Activated CD4-positive, alpha-beta T cell treated with anti-CD3 and anti-CD28 coated beads, Interleukin-2, amount 10 ng/mL, durations not matched to agents 7 days and 5 days (primary cell): ENCODE data around the gene MOXD1. TPM values are rescaled to one million over a fixed set of nuclear protein-coding genes. Genes with fewer than 3 reads are reported as not detected.
"Not testable (repeated sequence)": the region's sequence is repeated elsewhere in the genome, so short reads cannot be mapped to it uniquely, and the experiment has no call there.

Experiments
- CTCF ChIA-PET: fragments of 350-600 bp; sonication (Branson Sonifier 250); formaldehyde crosslinking; loops from one replicate; lab custom pipeline; 2021; ENCODE audit warnings: antibody characterized with exemption; lab: Charles Lee
- POLR2A ChIA-PET: fragments of 350-600 bp; sonication (Branson Sonifier 250); formaldehyde crosslinking; loops from one replicate; lab custom pipeline; 2021; ENCODE audit warnings: antibody characterized with exemption; lab: Charles Lee
- DNase-seq: peaks from one replicate; pipeline ENCODE4 v3.0.0-alpha.2; 2020
- H3K27ac Mint-ChIP-seq: one replicate; pipeline ENCODE4 v1.8.0; 2021; ENCODE audit warnings: mild to moderate bottlenecking, moderate library complexity, mixed read lengths
- H3K27me3 Mint-ChIP-seq: one replicate; pipeline ENCODE4 v1.8.0; 2021; ENCODE audit warnings: mixed read lengths
- H3K36me3 Mint-ChIP-seq: one replicate; pipeline ENCODE4 v1.8.0; 2021; ENCODE audit warnings: low read depth, mixed read lengths
- H3K4me1 Mint-ChIP-seq: one replicate; pipeline ENCODE4 v1.8.0; 2021; ENCODE audit warnings: mixed read lengths
- H3K4me3 Mint-ChIP-seq: one replicate; pipeline ENCODE4 v1.8.0; 2021; ENCODE audit warnings: mild to moderate bottlenecking, moderate library complexity, mixed read lengths
- H3K9me3 Mint-ChIP-seq: one replicate; pipeline ENCODE4 v1.8.0; 2021; ENCODE audit warnings: mixed read lengths
- total RNA-seq, 2 experiments: library from RNA; stranded (reverse); gene quantifications; one replicate each; pipeline ENCODE4 v1.2.3, GENCODE V29; 2021

The MOXD1 gene
- total RNA-seq, 2 experiments from 2014 or later, result not detected

- no peaks in the 10 kb centered on the region for H3K4me1 Mint-ChIP-seq
- H3K36me3 Mint-ChIP-seq, result no peaks in the 10 kb centered on the region
- CTCF ChIA-PET, result no interaction called here
- no peak overlapping the region for H3K4me3 Mint-ChIP-seq
- POLR2A ChIA-PET, result no interaction called here
- H3K27me3 Mint-ChIP-seq, result peaks cover 22% of the 10 kb centered on the region
- DNase-seq, result no peak
- H3K27ac Mint-ChIP-seq, result no peak overlapping the region
- H3K9me3 Mint-ChIP-seq, result no peaks in the 10 kb centered on the region
Observed at GRCh38 chr6:132361101-132361500, 40.2 kb downstream of the MOXD1 start.

- H3K36me3 Mint-ChIP-seq, result no peaks in the 10 kb centered on the region
- ChIA-PET CTCF (no interaction called here), POLR2A (no interaction called here)
- H3K27me3 Mint-ChIP-seq, result peaks cover 18% of the 10 kb centered on the region
- no peak for DNase-seq
- H3K27ac Mint-ChIP-seq, result no peak overlapping the region
- H3K4me3 Mint-ChIP-seq, result no peak overlapping the region
- H3K4me1 Mint-ChIP-seq, result peaks cover 6% of the 10 kb centered on the region
- peaks cover 6% of the 10 kb centered on the region for H3K9me3 Mint-ChIP-seq
Observed at GRCh38 chr6:132359886-132360285, 41.4 kb downstream of the MOXD1 start.

DNA sequence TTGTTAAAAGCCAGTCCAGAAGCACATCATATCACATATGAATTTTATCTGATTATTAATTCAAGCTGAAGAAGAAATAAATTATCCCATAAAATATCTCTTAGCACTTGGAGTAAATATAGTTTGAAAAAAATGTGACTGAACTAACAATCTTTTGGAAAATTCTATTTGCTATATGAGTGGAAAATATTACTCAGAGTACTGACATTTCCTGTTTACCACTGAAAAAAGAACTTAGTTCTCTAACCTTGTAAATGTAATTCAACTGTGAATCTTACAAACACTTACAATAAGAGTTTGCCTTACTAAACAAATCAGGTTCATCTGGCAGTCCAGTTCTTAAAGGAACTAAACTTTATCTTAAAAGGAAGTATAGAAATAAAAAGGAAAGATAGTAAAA lies 44.2 kb downstream of the MOXD1 start:
- H3K36me3 Mint-ChIP-seq, result no peaks in the 10 kb centered on the region
- H3K27ac Mint-ChIP-seq, result no peak overlapping the region
- no peak overlapping the region for H3K4me3 Mint-ChIP-seq
- H3K9me3 Mint-ChIP-seq, result peaks cover 6% of the 10 kb centered on the region
- H3K4me1 Mint-ChIP-seq, result peaks cover 19% of the 10 kb centered on the region
- POLR2A ChIA-PET, result no interaction called here
- CTCF ChIA-PET, result no interaction called here
- no peak for DNase-seq
- peaks cover 7% of the 10 kb centered on the region for H3K27me3 Mint-ChIP-seq

- Mint-ChIP-seq H3K27ac (no peak overlapping the region), H3K27me3 (peaks cover 11% of the 10 kb centered on the region), H3K36me3 (no peaks in the 10 kb centered on the region), H3K4me3 (no peak overlapping the region), H3K4me1 (peaks cover 24% of the 10 kb centered on the region), H3K9me3 (peaks cover 11% of the 10 kb centered on the region)
- peak; percentile 55 for DNase-seq
- ChIA-PET POLR2A (no interaction called here), CTCF (no interaction called here)
Observed at GRCh38 chr6:132354517-132355167, 46.6 kb downstream of the MOXD1 start.

- Mint-ChIP-seq H3K27me3 (peaks cover 11% of the 10 kb centered on the region), H3K9me3 (peaks cover 11% of the 10 kb centered on the region), H3K4me1 (peaks cover 24% of the 10 kb centered on the region)
- H3K36me3 Mint-ChIP-seq, H3K27ac Mint-ChIP-seq, CTCF ChIA-PET, DNase-seq, H3K4me3 Mint-ChIP-seq, POLR2A ChIA-PET: not testable (repeated sequence)
Observed at GRCh38 chr6:132351986-132352385, 49.3 kb downstream of the MOXD1 start.

DNA sequence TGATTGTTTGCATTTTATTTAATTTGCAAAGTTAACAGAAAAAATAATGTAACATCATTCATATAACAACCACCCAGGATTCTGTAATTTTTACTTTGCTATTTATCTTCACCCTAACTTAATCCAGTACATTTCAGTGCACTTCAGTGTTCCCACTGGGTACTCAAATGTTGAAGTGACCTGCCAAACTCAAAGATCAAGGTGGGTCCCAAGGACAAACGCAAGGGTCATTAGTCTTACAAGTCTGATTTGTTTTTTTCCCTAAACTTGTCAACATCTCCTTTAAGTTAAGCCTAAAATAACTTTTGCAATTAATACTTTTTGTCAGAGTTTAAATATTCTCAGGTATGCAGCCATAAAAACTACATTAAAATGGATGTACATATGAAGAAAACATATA lies 53.0 kb downstream of the MOXD1 start:
- DNase-seq, result no peak
- peaks cover 10% of the 10 kb centered on the region for H3K4me1 Mint-ChIP-seq
- POLR2A ChIA-PET, result no interaction called here
- H3K27ac Mint-ChIP-seq, result no peak overlapping the region
- CTCF ChIA-PET, result no interaction called here
- no peaks in the 10 kb centered on the region for H3K36me3 Mint-ChIP-seq
- no peak overlapping the region for H3K4me3 Mint-ChIP-seq
- peaks cover 14% of the 10 kb centered on the region for H3K27me3 Mint-ChIP-seq
- peaks cover 7% of the 10 kb centered on the region for H3K9me3 Mint-ChIP-seq

DNA sequence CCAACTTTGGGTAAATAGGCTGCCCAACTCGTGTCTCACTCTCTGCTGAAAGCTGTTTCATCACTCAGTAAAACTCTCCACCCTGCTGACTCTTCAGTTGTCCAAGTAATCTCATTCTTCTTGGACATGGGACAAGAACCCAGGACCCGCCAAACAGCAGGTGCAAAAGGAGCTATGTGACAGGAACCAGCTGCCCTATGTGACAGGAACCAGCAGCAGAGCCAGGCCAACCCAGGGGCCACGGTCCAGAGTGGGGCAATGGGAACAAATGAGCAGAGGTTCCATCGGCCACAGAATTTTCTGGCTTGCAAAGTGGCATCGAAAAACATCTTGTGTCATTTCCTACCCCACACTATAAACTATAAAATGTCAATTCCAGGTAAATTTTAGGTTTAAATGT lies 56.5 kb downstream of the MOXD1 start:
- H3K27me3 Mint-ChIP-seq, result peaks cover 4% of the 10 kb centered on the region
- no peak for DNase-seq
- no peaks in the 10 kb centered on the region for H3K36me3 Mint-ChIP-seq
- no peaks in the 10 kb centered on the region for H3K4me1 Mint-ChIP-seq
- peaks cover 2% of the 10 kb centered on the region for H3K9me3 Mint-ChIP-seq
- H3K4me3 Mint-ChIP-seq, result no peak overlapping the region
- no peak overlapping the region for H3K27ac Mint-ChIP-seq
- POLR2A ChIA-PET, result interaction anchor here (0.6 kb wide), 1 partner anchor 141 kb away, joined by 3 read pairs; no protein-coding TSS in a partner anchor
- CTCF ChIA-PET, result no interaction called here

DNA sequence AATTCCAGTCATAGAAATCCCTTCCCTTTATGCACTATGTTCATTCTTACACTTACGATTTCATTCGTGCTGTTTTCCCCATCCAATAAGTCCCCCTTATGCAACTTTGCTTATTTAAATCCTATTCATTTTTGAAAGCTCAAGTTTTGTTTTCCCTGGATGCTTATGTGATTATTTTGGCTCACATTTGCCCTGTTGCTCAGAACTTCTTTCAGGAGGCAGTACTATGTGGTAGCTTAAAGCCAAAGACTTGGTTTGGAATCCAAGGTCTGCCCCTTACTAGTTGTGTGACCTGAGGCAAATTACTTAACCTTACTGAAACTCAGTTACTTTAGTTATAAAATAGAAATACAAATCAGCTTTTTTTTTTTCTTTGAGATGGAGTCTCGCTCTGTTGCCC lies 59.6 kb downstream of the MOXD1 start:
- no peak overlapping the region for H3K27ac Mint-ChIP-seq
- peaks cover 2% of the 10 kb centered on the region for H3K9me3 Mint-ChIP-seq
- POLR2A ChIA-PET, result no interaction called here
- H3K36me3 Mint-ChIP-seq, result no peaks in the 10 kb centered on the region
- H3K4me1 Mint-ChIP-seq, result no peaks in the 10 kb centered on the region
- peaks cover 4% of the 10 kb centered on the region for H3K27me3 Mint-ChIP-seq
- CTCF ChIA-PET, result no interaction called here
- DNase-seq, result no peak
- H3K4me3 Mint-ChIP-seq, result no peak overlapping the region

DNA sequence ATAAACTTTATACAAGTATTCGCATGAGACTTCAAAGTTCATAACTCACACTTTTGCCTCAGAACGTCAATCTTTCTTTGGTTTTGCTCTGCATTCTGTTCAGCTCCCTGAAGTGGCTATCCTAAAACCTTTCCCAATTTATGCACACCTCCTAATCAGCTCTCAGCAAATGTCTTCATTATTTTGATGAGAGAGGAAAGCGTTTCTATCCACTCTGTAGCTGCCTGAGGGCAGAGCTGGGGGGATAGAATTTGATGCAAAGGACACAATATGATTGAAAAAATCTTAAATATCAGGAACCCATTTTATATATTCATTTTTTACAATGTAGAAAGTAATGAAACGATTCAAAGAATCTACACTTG lies 66.8 kb downstream of the MOXD1 start:
- no peak for DNase-seq
- Mint-ChIP-seq H3K4me1 (no peaks in the 10 kb centered on the region), H3K9me3 (no peaks in the 10 kb centered on the region), H3K27me3 (no peaks in the 10 kb centered on the region), H3K27ac (no peak overlapping the region), H3K36me3 (no peaks in the 10 kb centered on the region), H3K4me3 (no peak overlapping the region)
- POLR2A ChIA-PET, result no interaction called here
- CTCF ChIA-PET, result no interaction called here

DNA sequence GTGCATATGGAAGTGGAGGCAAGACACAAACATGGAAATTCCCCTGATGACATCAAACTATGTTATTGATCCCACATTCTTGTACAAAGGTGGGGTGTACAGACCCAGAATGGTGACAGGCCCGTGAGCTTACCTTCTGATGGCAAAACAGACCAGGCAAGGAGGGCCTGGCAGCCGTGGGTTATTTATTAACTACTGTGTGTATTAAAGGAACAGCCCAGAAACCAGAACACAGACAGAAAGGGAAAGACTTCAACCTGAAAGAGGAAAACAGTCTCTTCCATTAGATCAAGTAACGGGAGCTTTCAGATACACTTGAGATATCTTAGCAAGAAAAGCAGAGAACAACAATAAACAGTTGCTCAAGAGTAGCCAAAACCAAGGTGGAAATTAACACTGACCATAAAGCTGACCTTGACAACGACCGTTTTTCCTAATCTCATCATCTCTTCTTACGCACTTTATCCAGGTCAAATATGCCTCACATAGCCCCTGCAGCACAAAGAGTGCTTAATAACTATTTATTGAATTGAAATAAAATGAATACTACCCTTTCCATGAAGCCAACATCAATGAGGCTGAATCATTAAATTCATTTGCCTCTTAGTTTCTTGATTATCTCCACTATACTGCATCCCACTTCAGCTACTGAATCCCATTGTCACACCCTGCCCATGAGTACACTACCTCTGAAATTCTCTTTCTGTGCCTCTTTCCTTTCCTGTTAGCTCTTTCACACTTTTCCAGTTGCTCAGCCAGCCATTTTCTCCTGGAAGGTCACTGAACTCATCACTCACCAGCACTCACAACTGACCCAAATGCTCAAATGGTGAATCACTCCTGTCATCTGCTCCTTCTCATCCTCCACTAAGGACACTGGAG lies 67.4 kb downstream of the MOXD1 start:
- H3K27me3 Mint-ChIP-seq, result no peaks in the 10 kb centered on the region
- DNase-seq, result no peak
- no peaks in the 10 kb centered on the region for H3K36me3 Mint-ChIP-seq
- H3K9me3 Mint-ChIP-seq, result no peaks in the 10 kb centered on the region
- H3K27ac Mint-ChIP-seq, result no peak overlapping the region
- no peaks in the 10 kb centered on the region for H3K4me1 Mint-ChIP-seq
- ChIA-PET CTCF (no interaction called here), POLR2A (no interaction called here)
- H3K4me3 Mint-ChIP-seq, result no peak overlapping the region

DNA sequence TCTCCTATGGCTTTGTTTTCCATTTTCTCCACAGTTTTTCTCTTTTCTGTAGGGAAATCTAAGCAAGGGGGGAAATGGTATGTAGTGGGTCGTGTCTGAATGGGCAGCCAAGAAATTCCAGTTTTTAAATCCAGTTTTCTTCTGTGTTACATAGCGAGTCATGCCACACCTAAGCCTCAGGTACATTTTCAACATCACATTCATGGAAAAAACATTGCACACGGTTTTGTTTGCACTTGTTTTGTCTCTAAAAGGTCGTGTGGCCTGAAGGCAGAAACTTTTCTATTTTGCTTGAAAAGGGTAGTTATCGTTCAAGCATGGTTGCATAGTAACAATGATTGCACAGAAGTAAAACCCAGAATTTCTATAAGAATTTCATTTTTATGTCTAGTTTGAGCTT lies 70.5 kb downstream of the MOXD1 start:
- CTCF ChIA-PET, result no interaction called here
- no peaks in the 10 kb centered on the region for H3K27me3 Mint-ChIP-seq
- POLR2A ChIA-PET, result no interaction called here
- no peaks in the 10 kb centered on the region for H3K4me1 Mint-ChIP-seq
- H3K4me3 Mint-ChIP-seq, result no peak overlapping the region
- no peak for DNase-seq
- H3K9me3 Mint-ChIP-seq, result no peaks in the 10 kb centered on the region
- no peak overlapping the region for H3K27ac Mint-ChIP-seq
- H3K36me3 Mint-ChIP-seq, result no peaks in the 10 kb centered on the region

GRCh38 chr6:132322398-132322797 lies 78.9 kb downstream of the MOXD1 start:
- Mint-ChIP-seq H3K4me3 (no peak overlapping the region), H3K36me3 (no peaks in the 10 kb centered on the region), H3K4me1 (no peaks in the 10 kb centered on the region), H3K9me3 (no peaks in the 10 kb centered on the region), H3K27ac (no peak overlapping the region), H3K27me3 (peaks cover 4% of the 10 kb centered on the region)
- POLR2A ChIA-PET, result no interaction called here
- no peak for DNase-seq
- CTCF ChIA-PET, result no interaction called here

DNA sequence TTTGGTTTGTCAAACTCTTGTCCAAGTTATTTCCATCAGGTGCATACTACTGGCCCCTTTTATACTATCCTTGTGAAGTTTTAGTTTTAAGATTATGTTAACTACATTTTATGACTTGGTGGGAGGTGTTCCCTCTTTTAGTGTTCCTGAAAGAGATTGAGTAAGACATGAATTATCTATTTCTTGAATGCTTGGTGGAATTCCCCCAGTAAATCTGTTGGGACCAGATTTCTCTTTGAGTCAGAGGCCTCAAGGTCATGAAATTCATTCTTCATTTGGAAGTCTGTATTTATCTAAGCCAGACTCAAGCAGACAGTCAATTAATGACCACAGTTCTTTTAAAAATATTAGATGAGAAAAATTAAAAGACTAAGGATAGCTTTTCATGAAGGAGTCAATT lies 81.3 kb downstream of the MOXD1 start:
- Mint-ChIP-seq H3K4me3 (no peak overlapping the region), H3K27me3 (peaks cover 5% of the 10 kb centered on the region), H3K4me1 (no peaks in the 10 kb centered on the region), H3K9me3 (peaks cover 6% of the 10 kb centered on the region), H3K27ac (no peak overlapping the region), H3K36me3 (no peaks in the 10 kb centered on the region)
- CTCF ChIA-PET, result no interaction called here
- POLR2A ChIA-PET, result interaction anchor here (0.6 kb wide), 1 partner anchor 30 kb away, joined by 4 read pairs; no protein-coding TSS in a partner anchor
- DNase-seq, result no peak
